ENCODE data around the gene GPR143.

The GPR143 gene

GRCh38 chrX:9708086-9708485, 57.6 kb downstream of the GPR143 start:
- DNase-seq (ENCODE audit: low read depth), result no peak

GRCh38 chrX:9707306-9708033, 58.2 kb downstream of the GPR143 start:
- no peak for DNase-seq (ENCODE audit: low read depth)

- DNase-seq (ENCODE audit: low read depth), result no peak
Observed at GRCh38 chrX:9706421-9706820, 59.2 kb downstream of the GPR143 start.

GRCh38 chrX:9704876-9705465, 60.7 kb downstream of the GPR143 start:
- DNase-seq (ENCODE audit: low read depth), result no peak

GRCh38 chrX:9703406-9703805, 62.2 kb downstream of the GPR143 start:
- DNase-seq (ENCODE audit: low read depth), result no peak

GRCh38 chrX:9701790-9702189, 63.9 kb downstream of the GPR143 start:
- no peak for DNase-seq (ENCODE audit: low read depth)

GRCh38 chrX:9700555-9700954, 65.1 kb downstream of the GPR143 start:
- DNase-seq (ENCODE audit: low read depth), result no peak

GRCh38 chrX:9698576-9698975, 67.1 kb downstream of the GPR143 start:
- DNase-seq (ENCODE audit: low read depth), result no peak

- DNase-seq (ENCODE audit: low read depth), result no peak
Observed at GRCh38 chrX:9693307-9694001, 72.2 kb downstream of the GPR143 start.

- DNase-seq (ENCODE audit: low read depth), result no peak
Observed at GRCh38 chrX:9690046-9690445, 75.6 kb downstream of the GPR143 start.

- DNase-seq (ENCODE audit: low read depth), result no peak
Observed at GRCh38 chrX:9688833-9689232, 76.8 kb downstream of the GPR143 start.

GRCh38 chrX:9687899-9688298, 77.7 kb downstream of the GPR143 start:
- no peak for DNase-seq (ENCODE audit: low read depth)

- no peak for DNase-seq (ENCODE audit: low read depth)
Observed at GRCh38 chrX:9683350-9683749, 82.3 kb downstream of the GPR143 start.

- no peak for DNase-seq (ENCODE audit: low read depth)
Observed at GRCh38 chrX:9682861-9683260, 82.8 kb downstream of the GPR143 start.

GRCh38 chrX:9682456-9682855, 83.2 kb downstream of the GPR143 start:
- DNase-seq (ENCODE audit: low read depth), result peak; percentile 50

- peak; percentile 79 for DNase-seq (ENCODE audit: low read depth)
Observed at GRCh38 chrX:9681422-9681821, 84.2 kb downstream of the GPR143 start.

- DNase-seq (ENCODE audit: low read depth), result no peak
Observed at GRCh38 chrX:9681011-9681410, 84.6 kb downstream of the GPR143 start.

GRCh38 chrX:9678215-9678965, 87.3 kb downstream of the GPR143 start:
- no peak for DNase-seq (ENCODE audit: low read depth)

- DNase-seq (ENCODE audit: low read depth), result peak; percentile 18
Observed at GRCh38 chrX:9677098-9677739, 88.4 kb downstream of the GPR143 start.

- DNase-seq (ENCODE audit: low read depth), result no peak
Observed at GRCh38 chrX:9676738-9677097, 88.9 kb downstream of the GPR143 start.

GRCh38 chrX:9676306-9676705, 89.3 kb downstream of the GPR143 start:
- no peak for DNase-seq (ENCODE audit: low read depth)

All from iris pigment epithelial cell (primary cell).